HepG2 (cell line): ENCODE results near the gene P2RX7. TPM values are rescaled to one million over a fixed set of nuclear protein-coding genes. Genes with fewer than 3 reads are reported as not detected.

Experiments
- ATAC-seq: fragments of 200-7000 bp; cut with Tn5 transposase; 3 replicates; pipeline ENCODE4 v1.9.1; 2020; ENCODE audit warnings: mild to moderate bottlenecking, moderate library complexity
- BruUV-seq: library from RNA; stranded (reverse); fragments of 400-500 nt; replicated peaks from 2 replicates; lab custom pipeline; 2021; lab: Mats Ljungman, UMichigan
- CTCF ChIA-PET: fragments of 300-600 bp; formaldehyde crosslinking; extraction: SDS; loops from one replicate; lab custom pipeline; 2021; ENCODE audit warnings: low total read pairs, inconsistent platforms, low intra/inter-chr PET ratio; lab: Yijun Ruan, JAX
- POLR2A ChIA-PET: fragments of 350-600 bp; sonication (Branson Sonifier 250); formaldehyde crosslinking; loops from one replicate; lab custom pipeline; 2020; ENCODE audit warnings: antibody characterized with exemption, inconsistent platforms; lab: Yijun Ruan, JAX
- DNase-seq: peaks from one replicate; pipeline ENCODE4 v3.0.0-alpha.2; 2015; ENCODE audit warnings: low spot score
- FAIRE-seq: peaks from 3 replicates; lab custom pipeline; 2011; peaks lifted over from hg19 to GRCh38; lab: Jason Lieb, UNC
- H2AFZ ChIP-seq: one replicate; pipeline ENCODE4 v1.6.1; 2011; ENCODE audit warnings: low read length, inconsistent platforms
- H3K27ac ChIP-seq: fragments of 300-600 bp; 3 replicates; pipeline ENCODE4 v1.8.0; 2011; ENCODE audit warnings: mixed run types, mild to moderate bottlenecking, mixed read lengths, low read length, inconsistent platforms; ENCODE audit not compliant: insufficient read depth; ENCODE audit errors: extremely low read length
- H3K27me3 ChIP-seq, 2 experiments: fragments of 200-600 bp in 1 of 2; 2 replicates in 1 of 2; 3 replicates in 1 of 2; pipeline versions ENCODE4 v1.6.0 to v1.8.0; 2011; ENCODE audit warnings: low read length in 2 of 2, mild to moderate bottlenecking in 2 of 2, moderate library complexity in 2 of 2, inconsistent platforms in 1 of 2; ENCODE audit not compliant: insufficient read depth in 2 of 2, control insufficient read depth in 1 of 2
- H3K36me3 ChIP-seq, 2 experiments: fragments of 200-600 bp in 1 of 2; replicated peaks in 1 of 2; 2 replicates in 1 of 2; 3 replicates in 1 of 2; pipeline versions ENCODE4 v1.5.1 to v1.8.0; 2011; ENCODE audit warnings: low read length in 2 of 2, inconsistent platforms in 1 of 2; ENCODE audit not compliant: insufficient read depth in 2 of 2, control insufficient read depth in 1 of 2
- H3K4me1 ChIP-seq: 2 replicates; pipeline ENCODE4 v1.5.1; 2012; ENCODE audit warnings: low read length, inconsistent platforms; ENCODE audit not compliant: insufficient read depth
- H3K4me2 ChIP-seq: 2 replicates; pipeline ENCODE4 v1.6.0; 2011; ENCODE audit warnings: low read depth, low read length, inconsistent platforms
- H3K4me3 ChIP-seq, 3 experiments: fragments of 200-600 bp in 1 of 3; sonication (generic), shearing (Covaris generic) in 1 of 3; replicated peaks in 1 of 3; 2 replicates each; pipeline ENCODE4 v1.5.1; 2011 to 2016; ENCODE audit warnings: low read length in 3 of 3, inconsistent platforms in 2 of 3, low read depth in 2 of 3, mild to moderate bottlenecking in 2 of 3, control low read depth in 1 of 3, mixed read lengths in 1 of 3; ENCODE audit not compliant: insufficient read depth in 1 of 3
- H3K79me2 ChIP-seq: one replicate; pipeline ENCODE4 v1.6.1; 2011; ENCODE audit warnings: low read length, inconsistent platforms; ENCODE audit not compliant: insufficient read depth
- H3K9ac ChIP-seq: 2 replicates; pipeline ENCODE4 v1.6.0; 2011; ENCODE audit warnings: mild to moderate bottlenecking, low read depth, low read length, inconsistent platforms; ENCODE audit not compliant: insufficient read depth
- H3K9me3 ChIP-seq: 2 replicates; pipeline ENCODE4 v1.5.1; 2012; ENCODE audit warnings: mild to moderate bottlenecking, low read length
- H4K20me1 ChIP-seq: 2 replicates; pipeline ENCODE4 v1.6.0; 2011; ENCODE audit warnings: inconsistent platforms, mild to moderate bottlenecking, low read length, moderate library complexity; ENCODE audit not compliant: insufficient read depth
- AGO1 ChIP-seq: fragments of 200-400 bp; formaldehyde crosslinking; IDR thresholded peaks from 2 replicates; pipeline ENCODE4 v1.6.1; 2017; ENCODE audit warnings: mild to moderate bottlenecking, low read depth, low read length, moderate library complexity; ENCODE audit not compliant: poor library complexity, severe bottlenecking
- AGO2 ChIP-seq: fragments of 200-400 bp; formaldehyde crosslinking; optimal IDR thresholded peaks from 2 replicates; pipeline ENCODE3; 2017; ENCODE audit warnings: mild to moderate bottlenecking, low read depth, low read length, moderate library complexity
- BCL6 ChIP-seq: IDR thresholded peaks from 2 replicates; pipeline ENCODE4 v1.6.1; 2016; ENCODE audit warnings: missing genetic modification reagents, missing compliant biosample characterization
- HDAC1 ChIP-seq: sonication (generic); formaldehyde crosslinking; IDR thresholded peaks from 2 replicates; pipeline ENCODE4 v1.5.1; 2020; ENCODE audit warnings: mild to moderate bottlenecking, missing genetic modification reagents
- KLF16 ChIP-seq, 2 experiments: sonication (generic) in 1 of 2; formaldehyde crosslinking in 1 of 2; IDR thresholded peaks; 2 replicates each; pipeline versions ENCODE4 v1.6.1 to v1.8.0; 2016 to 2023; ENCODE audit warnings: missing genetic modification reagents in 2 of 2, missing compliant biosample characterization in 1 of 2
- NR2F1 ChIP-seq, 2 experiments: fragments of 450-650 bp in 1 of 2; formaldehyde crosslinking in 1 of 2; IDR thresholded peaks; 2 replicates each; pipeline versions ENCODE4 v1.5.0 to v1.6.1; 2016 to 2020; ENCODE audit warnings: mild to moderate bottlenecking in 1 of 2, missing compliant biosample characterization in 1 of 2, missing genetic modification reagents in 1 of 2, moderate library complexity in 1 of 2
- POLR2A ChIP-seq, 2 experiments: IDR thresholded peaks; 2 replicates each; pipeline ENCODE4 v1.6.1; 2011; ENCODE audit warnings: low read depth in 2 of 2, low read length in 2 of 2, mild to moderate bottlenecking in 1 of 2, moderate library complexity in 1 of 2; ENCODE audit not compliant: insufficient read depth in 1 of 2
- TFAP4 ChIP-seq: sonication (generic); IDR thresholded peaks from 2 replicates; pipeline ENCODE4 v1.6.1; 2016; ENCODE audit warnings: low read depth, borderline replicate concordance
- ZNF207 ChIP-seq: fragments of 450-650 bp; IDR thresholded peaks from 2 replicates; pipeline ENCODE4 v1.6.1; 2016; ENCODE audit warnings: antibody characterized with exemption, borderline replicate concordance
- ZNF24 ChIP-seq: fragments of 450-650 bp; IDR thresholded peaks from 2 replicates; pipeline ENCODE4 v1.6.1; 2017; ENCODE audit warnings: antibody characterized with exemption, mild to moderate bottlenecking
- ZNF34 ChIP-seq: sonication (generic); formaldehyde crosslinking; IDR thresholded peaks from 2 replicates; pipeline ENCODE4 v1.4.0; 2020; ENCODE audit warnings: mild to moderate bottlenecking, missing genetic modification reagents, borderline replicate concordance
- ZNF562 ChIP-seq: sonication (generic); formaldehyde crosslinking; IDR thresholded peaks from 2 replicates; pipeline ENCODE4 v1.8.0; 2022; ENCODE audit warnings: missing genetic modification reagents, borderline replicate concordance
- ZNF724P ChIP-seq: sonication (generic); formaldehyde crosslinking; IDR thresholded peaks from 2 replicates; pipeline ENCODE4 v1.8.0; 2022; ENCODE audit warnings: missing genetic modification reagents, borderline replicate concordance
- WGBS: methylation state at CpG from one replicate; pipeline ENCODE4 v1.1.6; 2017; ENCODE audit warnings: low lambda C conversion rate; 5-methylcytosine and 5-hydroxymethylcytosine counted together
- in situ Hi-C: cut with HindIII; loops from 2 replicates; pipeline ENCODE4 v1.10.0; 2017; ENCODE audit warnings: low pct_unique_long_range_greater_than_20kb; ENCODE audit not compliant: extremely low pct_ligation_motif_present
- intact Hi-C: fragments of 100-400 bp; cut with micrococcal nuclease; formaldehyde crosslinking; loops from one replicate; pipeline ENCODE4 v1.10.0; 2022; ENCODE audit not compliant: unreplicated experiment
- polyA plus RNA-seq, 8 experiments: library from polyadenylated mRNA; depleted of rRNA in 3 of 8; stranded (reverse) in 7 of 8; unstranded in 1 of 8; fragments of >200 nt; fragmentation: Illumina TruSeq in 4 of 8; extraction: Trizol in 4 of 8; gene quantifications; 2 replicates each; pipeline versions ENCODE4 v1.2.1 to v1.2.3, GENCODE V29; 2011 to 2016; ENCODE audit warnings: low read depth in 4 of 8, missing spikeins in 1 of 8, mixed read lengths in 1 of 8; ENCODE audit not compliant: insufficient read depth in 1 of 8
- total RNA-seq, 5 experiments: library from RNA; depleted of rRNA; stranded (reverse); fragments of >200 nt; fragmentation: Illumina TruSeq; extraction: Trizol; gene quantifications; 2 replicates each; pipeline ENCODE4 v1.2.3, GENCODE V29; 2016; ENCODE audit warnings: low read depth in 1 of 5

The P2RX7 gene
- total and polyA plus RNA-seq, 2 of the 13 experiments (the other 11 are each of a cell fraction or from before 2014, with no cell fraction given) = 0.13 to 0.73 TPM

- Histone ChIP-seq H4K20me1 (no peaks in the 10 kb centered on the region), H2AFZ (no peak overlapping the region), H3K36me3 (peaks cover 2 to 11% of the 10 kb centered on the region in 2 experiments; a peak in 2 of 5 replicates), H3K9ac (no peak overlapping the region), H3K27me3 (no peaks in the 10 kb centered on the region), H3K4me1 (peaks cover 25% of the 10 kb centered on the region), H3K4me2 (no peak overlapping the region), H3K9me3 (no peaks in the 10 kb centered on the region), H3K27ac (no peak overlapping the region), H3K4me3 (no peak overlapping the region), H3K79me2 (no peaks in the 10 kb centered on the region)
- intact Hi-C loops = loop anchor here (5.0 kb wide), 1 partner anchor 170 kb away; no protein-coding TSS in a partner anchor
- DNase-seq = no peak
- ATAC-seq = no peak
- ChIA-PET CTCF (no interaction called here), POLR2A (no interaction called here)
- 100% methylated on average over 8 of the region's 16 CpGs for WGBS
- in situ Hi-C loops = no loop called here
- TF ChIP-seq AGO1 (peak; percentile 63), AGO2 (peak; percentile 70), HDAC1 (CRISPR knock-in tag) (no peak)
- no peak for FAIRE-seq
- no TSS peak for BruUV-seq
Measured at GRCh38 chr12:121232163-121232562, 99.5 kb downstream of the P2RX7 start.

GRCh38 chr12:121232977-121233627 is 100.4 kb downstream of the P2RX7 start:
- no TSS peak for BruUV-seq
- 96% methylated on average over 11 of the region's 14 CpGs for WGBS
- in situ Hi-C loops = no loop called here

More at GRCh38 chr12:121232977-121233627, 100.4 kb downstream of the P2RX7 start:
- no peak overlapping the region for H3K9ac ChIP-seq
- CTCF ChIA-PET = no interaction called here
- intact Hi-C loops = loop anchor here (5.0 kb wide), 1 partner anchor 171 kb away; no protein-coding TSS in a partner anchor
- H2AFZ ChIP-seq = no peak overlapping the region
- no peaks in the 10 kb centered on the region for H3K79me2 ChIP-seq
- POLR2A ChIA-PET = no interaction called here
- H3K36me3 ChIP-seq = peaks cover 2 to 11% of the 10 kb centered on the region in 2 experiments; a peak in 3 of 5 replicates
- H4K20me1 ChIP-seq = no peaks in the 10 kb centered on the region
- no peaks in the 10 kb centered on the region for H3K27me3 ChIP-seq
- ATAC-seq (peak; percentile 12; the same call in 2 of the 3 replicates), FAIRE-seq (no peak), DNase-seq (no peak)
- H3K4me2 ChIP-seq = no peak overlapping the region
- TF ChIP-seq BCL6 (CRISPR knock-in tag) (no peak), AGO2 (peak; percentile 42), ZNF24 (no peak), ZNF34 (CRISPR knock-in tag) (no peak), ZNF562 (CRISPR knock-in tag) (no peak), KLF16 (CRISPR knock-in tag; IDR thresholded peaks at IDR 0.05) (no peak), ZNF207 (no peak), POLR2A (IDR thresholded peaks at IDR 0.05; ENCODE audit: insufficient read depth in 1 of 2, low read depth in 2 of 2, low read length in 2 of 2) (0 out of 4 replicates have a peak, but pooled peaks of 1 of the 2 experiments have one; percentile 10), TFAP4 (no peak), ZNF724P (no peak), NR2F1 (CRISPR knock-in tag; IDR thresholded peaks at IDR 0.05) (no peak)
- H3K9me3 ChIP-seq = no peaks in the 10 kb centered on the region
- H3K27ac ChIP-seq = no peak overlapping the region
- no peak overlapping the region for H3K4me3 ChIP-seq
- H3K4me1 ChIP-seq = peaks cover 16% of the 10 kb centered on the region; the same call in 1 of the 2 replicates
